GM12878 (cell line): ENCODE data around the gene THRB. TPM values are rescaled to one million over a fixed set of nuclear protein-coding genes. Genes with fewer than 3 reads are reported as not detected.

Experiments
- ATAC-seq: fragments of 200-7000 bp; cut with Tn5 transposase; 3 replicates; pipeline ENCODE4 v1.9.1; 2020; ENCODE audit warnings: mild to moderate bottlenecking, moderate library complexity
- BruUV-seq: library from RNA; stranded (reverse); fragments of 400-500 nt; replicated peaks from 2 replicates; lab custom pipeline; 2021; lab: Mats Ljungman, UMichigan
- CTCF ChIA-PET: fragments of 300-600 bp; sonication (Branson Sonifier 250); formaldehyde crosslinking; extraction: SDS; loops from one replicate; lab custom pipeline; 2021; ENCODE audit warnings: inconsistent platforms; lab: Yijun Ruan, JAX
- POLR2A ChIA-PET: fragments of 350-600 bp; formaldehyde crosslinking; extraction: SDS; loops from one replicate; lab custom pipeline; 2021; ENCODE audit warnings: inconsistent platforms; lab: Charles Lee
- RAD21 ChIA-PET: fragments of 300-600 bp; sonication (Branson Sonifier 250); formaldehyde crosslinking; loops from one replicate; lab custom pipeline; 2023; ENCODE audit warnings: antibody characterized with exemption; ENCODE audit not compliant: unreplicated experiment; lab: Charles Lee
- SMC1A ChIA-PET: fragments of 300-600 bp; sonication (Branson Sonifier 250); formaldehyde crosslinking; loops from one replicate; lab custom pipeline; 2023; ENCODE audit not compliant: unreplicated experiment, uncharacterized antibody; lab: Charles Lee
- DNase-seq: peaks from one replicate; pipeline ENCODE4 v3.0.0-alpha.2; 2011; ENCODE audit warnings: low read depth, low spot score
- FAIRE-seq: peaks from 3 replicates; lab custom pipeline; 2011; peaks lifted over from hg19 to GRCh38; lab: Jason Lieb, UNC
- H2AFZ ChIP-seq: 2 replicates; pipeline ENCODE4 v1.6.0; 2011; ENCODE audit warnings: low read depth, low read length, control low read depth; ENCODE audit not compliant: control insufficient read depth
- H3K27ac ChIP-seq: 2 replicates; pipeline ENCODE4 v1.5.1; 2011; ENCODE audit warnings: control low read depth; ENCODE audit not compliant: control insufficient read depth, insufficient read depth
- H3K27me3 ChIP-seq, 2 experiments: replicated peaks in 1 of 2; 2 replicates each; pipeline versions ENCODE4 v1.6.0 to v1.6.1; 2011; ENCODE audit warnings: low read length in 1 of 2; ENCODE audit not compliant: control insufficient read depth in 2 of 2, insufficient read depth in 2 of 2
- H3K36me3 ChIP-seq, 2 experiments: 2 replicates each; pipeline ENCODE4 v1.5.1; 2011; ENCODE audit warnings: low read length in 1 of 2; ENCODE audit not compliant: control insufficient read depth in 2 of 2, insufficient read depth in 2 of 2
- H3K4me1 ChIP-seq: 2 replicates; pipeline ENCODE4 v1.6.1; 2011; ENCODE audit warnings: mild to moderate bottlenecking, low read length, moderate library complexity, mixed read lengths; ENCODE audit not compliant: control insufficient read depth, insufficient read depth
- H3K4me2 ChIP-seq: 2 replicates; pipeline ENCODE4 v1.6.0; 2011; ENCODE audit warnings: control low read depth; ENCODE audit not compliant: control insufficient read depth, insufficient read depth
- H3K4me3 ChIP-seq: fragments of 200-600 bp; sonication (generic); 2 replicates; pipeline ENCODE4 v1.5.1; 2016
- H3K79me2 ChIP-seq: 2 replicates; pipeline ENCODE4 v1.6.0; 2011; ENCODE audit warnings: low read length; ENCODE audit not compliant: control insufficient read depth, insufficient read depth
- H3K9ac ChIP-seq: 2 replicates; pipeline ENCODE4 v1.8.0; 2011; ENCODE audit warnings: low read length, control low read depth, mixed read lengths; ENCODE audit not compliant: control insufficient read depth, insufficient read depth
- H3K9me3 ChIP-seq: replicated peaks from 3 replicates; pipeline ENCODE4 v1.5.1; 2011; ENCODE audit warnings: mild to moderate bottlenecking, low read length; ENCODE audit not compliant: control insufficient read depth, insufficient read depth
- H4K20me1 ChIP-seq: 2 replicates; pipeline ENCODE4 v1.6.0; 2011; ENCODE audit not compliant: control insufficient read depth, insufficient read depth
- FOXM1 ChIP-seq: IDR thresholded peaks from 2 replicates; pipeline ENCODE4 v1.6.1; 2012; ENCODE audit warnings: low read depth, mild to moderate bottlenecking, inconsistent platforms, low read length, moderate library complexity
- IKZF1 ChIP-seq: fragments of 450-650 bp; conservative IDR thresholded peaks from 2 replicates; pipeline ENCODE4 v1.6.1; 2017; ENCODE audit warnings: antibody characterized with exemption, mild to moderate bottlenecking
- RFX5 ChIP-seq: IDR thresholded peaks from 2 replicates; pipeline ENCODE4 v1.6.1; 2011; ENCODE audit warnings: low read depth, low read length, improper control_type of control experiment
- TCF7 ChIP-seq: IDR thresholded peaks from 2 replicates; pipeline ENCODE4 v1.6.1; 2014; ENCODE audit warnings: antibody characterized with exemption, borderline replicate concordance
- ZNF384 ChIP-seq: IDR thresholded peaks from 2 replicates; pipeline ENCODE4 v1.6.1; 2012; ENCODE audit warnings: low read depth, mild to moderate bottlenecking, low read length, improper control_type of control experiment, borderline replicate concordance
- WGBS: methylation state at CpG from one replicate; pipeline ENCODE4 v1.1.6; 2016; ENCODE audit warnings: low lambda C conversion rate; ENCODE audit not compliant: insufficient replicate concordance, insufficient coverage; ENCODE audit errors: missing lambda C conversion rate; 5-methylcytosine and 5-hydroxymethylcytosine counted together
- in situ Hi-C: fragments of 300-500 bp; cut with MboI; formaldehyde crosslinking; loops from 9 replicates; pipeline ENCODE4 v1.14.3; 2018; ENCODE audit warnings: mixed read lengths
- intact Hi-C: fragments of 100-400 bp; cut with micrococcal nuclease; formaldehyde crosslinking; loops from one replicate; pipeline ENCODE4 v1.14.2; 2022; ENCODE audit not compliant: unreplicated experiment
- polyA plus RNA-seq, 11 experiments: library from polyadenylated mRNA; depleted of rRNA in 4 of 11; unstranded in 6 of 11; stranded (reverse) in 5 of 11; fragments of >200 nt; fragmentation: Nextera tagmentation in 4 of 11; fragmentation: Illumina TruSeq in 1 of 11; extraction: Ambion mirVana in 4 of 11; extraction: Trizol in 1 of 11; gene quantifications; 1 replicate in 1 of 11; 2 replicates in 10 of 11; pipeline versions ENCODE4 v1.2.1 to v1.2.3, GENCODE V29; 2011 to 2016; ENCODE audit warnings: inconsistent platforms in 2 of 11, missing spikeins in 2 of 11, low read depth in 1 of 11
- total RNA-seq, 4 experiments: library from RNA; depleted of rRNA in 3 of 4; stranded (reverse); fragments of >200 nt in 3 of 4; fragmentation: Illumina TruSeq in 1 of 4; extraction: Trizol in 1 of 4; gene quantifications; 2 replicates each; pipeline versions ENCODE4 v1.2.1 to v1.2.3, GENCODE V29; 2013 to 2021
- TF ChIP-seq, protein P1 (sequence below): IDR thresholded peaks from 2 replicates; pipeline ENCODE4 v1.6.1; 2012; ENCODE audit warnings: low read length, inconsistent platforms
- TF ChIP-seq, protein P2 (sequence below): fragments of 450-650 bp; IDR thresholded peaks from 2 replicates; pipeline ENCODE4 v1.6.1; 2017; ENCODE audit warnings: mild to moderate bottlenecking

THRB gene
- total and polyA plus RNA-seq, 10 of the 15 experiments (the other 5 are each of a cell fraction or from before 2014, with no cell fraction given) = 0.05 TPM; not detected in 9

DNA sequence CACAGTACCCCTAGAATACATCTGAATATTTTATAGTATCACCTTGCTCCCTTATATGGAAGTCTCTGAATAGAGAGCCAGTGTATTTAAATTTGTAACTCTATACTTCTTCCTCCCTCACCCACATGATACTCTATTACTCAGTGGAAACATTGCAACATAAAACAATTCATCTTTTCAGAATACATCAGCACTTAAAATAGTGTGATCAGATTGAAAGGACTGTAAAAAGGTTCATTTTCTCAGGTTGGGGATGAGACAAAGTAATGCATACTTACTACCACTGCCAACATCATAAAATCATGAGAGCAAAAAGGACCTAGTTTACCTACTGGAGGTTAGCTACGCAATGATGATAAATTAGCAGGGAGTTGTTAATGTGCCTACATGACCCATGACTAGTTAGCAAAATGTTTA lies 13.8 kb upstream of the THRB start (continued):
- no peak for TF ChIP-seq RFX5

DNA sequence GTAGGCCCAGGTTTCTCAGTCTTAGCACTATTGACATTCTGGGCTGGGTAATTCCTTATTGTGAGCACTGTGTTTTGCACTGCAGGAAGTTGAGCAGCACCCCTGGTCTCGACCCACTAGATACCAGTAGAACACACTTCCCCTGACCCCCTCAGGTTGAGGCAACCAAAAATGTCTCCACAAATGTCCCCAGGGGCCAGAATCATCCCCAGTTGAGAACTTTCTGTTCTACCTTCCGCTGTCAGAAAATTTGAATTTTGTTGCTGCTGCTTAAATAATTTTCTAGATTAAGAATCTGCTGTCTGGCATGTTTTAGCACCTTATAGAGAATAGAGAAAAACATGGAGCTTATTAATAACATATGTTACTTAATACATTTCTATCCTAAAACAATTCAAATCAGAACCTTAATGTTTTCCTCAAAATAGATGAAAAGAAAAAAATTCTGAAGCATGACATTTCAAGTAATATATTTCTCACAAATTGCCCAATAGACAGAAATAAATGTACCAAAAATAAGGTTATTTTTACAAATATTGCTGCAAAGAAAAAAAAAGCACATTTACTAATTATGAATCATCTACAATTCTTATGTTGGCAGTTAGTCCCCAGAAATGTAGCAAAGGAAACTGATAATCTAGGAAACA lies 13.2 kb upstream of the THRB start:
- ChIA-PET RAD21 (no interaction called here), CTCF (no interaction called here), SMC1A (no interaction called here), POLR2A (no interaction called here)
- Histone ChIP-seq H3K4me2 (no peak overlapping the region), H2AFZ (no peak overlapping the region), H3K36me3 (no peaks in the 10 kb centered on the region), H3K79me2 (no peaks in the 10 kb centered on the region), H4K20me1 (no peaks in the 10 kb centered on the region), H3K9ac (no peak overlapping the region), H3K4me1 (peaks cover 8% of the 10 kb centered on the region), H3K27ac (no peak overlapping the region), H3K9me3 (no peaks in the 10 kb centered on the region), H3K27me3 (no peaks in the 10 kb centered on the region; a peak in 2 of 4 replicates), H3K4me3 (no peak overlapping the region)
- no peak for DNase-seq
- intact Hi-C loops (no loop called here), in situ Hi-C loops (no loop called here)
- no peak for FAIRE-seq
- no peak for ATAC-seq
- WGBS = 34% methylated on average over 2 of the region's 2 CpGs
- TF ChIP-seq TCF7 (no peak), IKZF1 (no peak), FOXM1 (no peak), ZNF384 (no peak)
- TF ChIP-seq, protein P1, sequence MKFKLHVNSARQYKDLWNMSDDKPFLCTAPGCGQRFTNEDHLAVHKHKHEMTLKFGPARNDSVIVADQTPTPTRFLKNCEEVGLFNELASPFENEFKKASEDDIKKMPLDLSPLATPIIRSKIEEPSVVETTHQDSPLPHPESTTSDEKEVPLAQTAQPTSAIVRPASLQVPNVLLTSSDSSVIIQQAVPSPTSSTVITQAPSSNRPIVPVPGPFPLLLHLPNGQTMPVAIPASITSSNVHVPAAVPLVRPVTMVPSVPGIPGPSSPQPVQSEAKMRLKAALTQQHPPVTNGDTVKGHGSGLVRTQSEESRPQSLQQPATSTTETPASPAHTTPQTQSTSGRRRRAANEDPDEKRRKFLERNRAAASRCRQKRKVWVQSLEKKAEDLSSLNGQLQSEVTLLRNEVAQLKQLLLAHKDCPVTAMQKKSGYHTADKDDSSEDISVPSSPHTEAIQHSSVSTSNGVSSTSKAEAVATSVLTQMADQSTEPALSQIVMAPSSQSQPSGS = no peak
- TF ChIP-seq, protein P2, sequence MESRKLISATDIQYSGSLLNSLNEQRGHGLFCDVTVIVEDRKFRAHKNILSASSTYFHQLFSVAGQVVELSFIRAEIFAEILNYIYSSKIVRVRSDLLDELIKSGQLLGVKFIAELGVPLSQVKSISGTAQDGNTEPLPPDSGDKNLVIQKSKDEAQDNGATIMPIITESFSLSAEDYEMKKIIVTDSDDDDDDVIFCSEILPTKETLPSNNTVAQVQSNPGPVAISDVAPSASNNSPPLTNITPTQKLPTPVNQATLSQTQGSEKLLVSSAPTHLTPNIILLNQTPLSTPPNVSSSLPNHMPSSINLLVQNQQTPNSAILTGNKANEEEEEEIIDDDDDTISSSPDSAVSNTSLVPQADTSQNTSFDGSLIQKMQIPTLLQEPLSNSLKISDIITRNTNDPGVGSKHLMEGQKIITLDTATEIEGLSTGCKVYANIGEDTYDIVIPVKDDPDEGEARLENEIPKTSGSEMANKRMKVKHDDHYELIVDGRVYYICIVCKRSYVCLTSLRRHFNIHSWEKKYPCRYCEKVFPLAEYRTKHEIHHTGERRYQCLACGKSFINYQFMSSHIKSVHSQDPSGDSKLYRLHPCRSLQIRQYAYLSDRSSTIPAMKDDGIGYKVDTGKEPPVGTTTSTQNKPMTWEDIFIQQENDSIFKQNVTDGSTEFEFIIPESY = no peak
- no TSS peak for BruUV-seq
